ELR (cell line): ENCODE measurements around the gene BACH2.
A peak's percentile ranks its signal among the peaks of the same experiment; 100 is the strongest.

ENCODE experiments used
- DNase-seq: peaks from one replicate; pipeline ENCODE4 v3.0.0-alpha.2; 2015; ENCODE audit warnings: low read depth

Gene BACH2

DNA sequence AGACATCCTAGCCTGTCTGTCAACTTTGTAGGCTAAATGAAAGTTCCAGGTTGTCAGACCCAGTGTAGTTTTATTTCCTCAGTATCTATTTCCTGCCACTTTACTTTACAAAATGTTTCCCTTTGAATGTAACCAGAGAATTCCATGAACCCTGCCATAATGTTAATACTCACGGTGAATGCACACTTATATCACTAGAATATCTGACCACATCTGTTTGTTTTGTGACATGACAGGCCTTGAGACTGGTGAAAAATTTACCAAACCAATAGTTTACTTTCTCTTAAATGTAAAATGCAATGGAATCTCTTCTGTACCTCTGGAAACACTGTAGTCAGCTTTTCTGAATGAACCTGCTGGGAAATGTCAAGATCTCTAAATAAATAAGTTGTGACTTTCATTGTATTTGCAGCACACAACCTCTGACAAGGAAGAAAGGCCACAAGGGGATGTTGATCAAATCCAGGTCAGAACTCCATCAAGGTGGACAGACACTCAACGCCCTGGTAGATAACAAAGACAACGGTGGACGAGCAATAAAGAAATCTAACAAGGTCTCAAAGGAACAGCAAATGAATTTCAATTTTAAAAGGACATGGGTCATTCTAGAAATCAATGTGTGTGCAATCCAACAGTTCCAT lies 59.2 kb downstream of the BACH2 start:
- no peak for DNase-seq

DNA sequence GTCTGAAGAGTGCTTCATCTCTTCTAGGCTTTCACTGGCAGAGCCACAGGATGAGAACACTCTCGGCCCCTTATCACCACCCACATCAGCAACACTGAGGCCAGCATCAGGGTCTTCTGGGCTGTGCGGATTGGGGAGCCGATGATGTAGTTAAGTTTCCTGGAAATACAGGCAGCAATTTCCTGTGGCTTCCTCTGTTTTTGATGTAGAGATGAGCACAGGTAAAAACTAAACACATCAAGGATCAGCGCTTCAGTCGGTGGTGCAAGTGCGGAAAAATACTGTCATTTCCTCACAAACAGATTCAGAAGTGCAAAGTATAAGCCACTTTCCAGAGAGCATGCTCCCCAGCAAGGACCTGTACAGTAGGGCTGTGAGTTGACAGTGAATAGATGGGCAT lies 62.6 kb downstream of the BACH2 start:
- no peak for DNase-seq

DNA sequence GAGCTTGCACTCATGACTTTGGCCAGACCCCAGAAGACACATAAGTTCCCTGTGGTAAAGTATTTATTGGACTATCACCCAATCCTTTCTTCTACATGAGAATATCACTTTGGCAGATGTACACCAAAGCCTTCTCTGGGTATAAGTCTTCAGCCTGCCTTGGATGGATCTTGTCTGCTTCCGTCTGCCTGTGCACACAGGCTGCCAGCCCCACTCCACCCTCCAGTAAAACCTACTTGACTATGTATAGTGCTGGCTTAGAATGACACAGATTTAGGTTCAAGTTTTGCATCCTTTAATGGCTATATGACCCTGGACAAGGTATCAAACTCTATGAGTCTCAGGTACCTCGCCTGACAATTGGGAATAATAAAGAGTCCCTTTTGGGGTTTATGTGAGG lies 63.4 kb downstream of the BACH2 start:
- no peak for DNase-seq

DNA sequence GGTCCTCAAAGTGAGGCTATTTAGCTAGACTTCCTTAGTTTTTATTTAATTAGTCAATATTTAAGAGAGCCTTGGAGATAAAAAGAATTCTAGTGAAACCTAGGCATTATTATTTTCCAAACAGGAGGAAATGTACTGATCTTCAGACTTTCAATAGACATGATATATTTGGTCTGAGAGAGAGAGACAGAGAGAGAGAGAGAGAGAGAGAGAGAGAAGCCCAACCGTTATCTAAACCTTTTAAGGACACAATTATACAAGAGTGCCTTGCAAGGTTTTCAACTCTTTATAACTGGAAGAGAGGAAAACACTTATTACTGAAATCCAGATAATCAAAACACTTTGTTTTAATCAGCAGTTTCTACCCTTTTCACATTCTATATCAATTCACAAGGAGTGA lies 64.8 kb downstream of the BACH2 start:
- DNase-seq = no peak

DNA sequence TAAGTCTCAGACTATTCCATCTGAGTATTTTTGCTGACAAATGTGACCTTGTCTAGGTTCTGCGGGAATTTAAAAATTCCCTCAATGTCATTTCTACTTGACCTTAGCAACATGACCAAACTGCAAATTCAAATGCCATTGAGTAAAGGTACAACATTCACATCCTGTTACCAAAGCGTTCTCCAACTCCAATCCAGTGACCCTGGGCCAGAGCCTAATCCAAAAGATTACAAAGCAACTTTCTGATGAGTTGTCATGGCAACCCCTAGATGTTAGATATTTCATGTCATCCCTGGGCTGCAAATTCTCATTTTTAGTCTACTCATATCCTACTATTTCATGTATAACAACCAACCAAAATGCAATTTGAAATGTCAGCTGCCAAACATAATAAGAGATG lies 65.3 kb downstream of the BACH2 start:
- no peak for DNase-seq

DNA sequence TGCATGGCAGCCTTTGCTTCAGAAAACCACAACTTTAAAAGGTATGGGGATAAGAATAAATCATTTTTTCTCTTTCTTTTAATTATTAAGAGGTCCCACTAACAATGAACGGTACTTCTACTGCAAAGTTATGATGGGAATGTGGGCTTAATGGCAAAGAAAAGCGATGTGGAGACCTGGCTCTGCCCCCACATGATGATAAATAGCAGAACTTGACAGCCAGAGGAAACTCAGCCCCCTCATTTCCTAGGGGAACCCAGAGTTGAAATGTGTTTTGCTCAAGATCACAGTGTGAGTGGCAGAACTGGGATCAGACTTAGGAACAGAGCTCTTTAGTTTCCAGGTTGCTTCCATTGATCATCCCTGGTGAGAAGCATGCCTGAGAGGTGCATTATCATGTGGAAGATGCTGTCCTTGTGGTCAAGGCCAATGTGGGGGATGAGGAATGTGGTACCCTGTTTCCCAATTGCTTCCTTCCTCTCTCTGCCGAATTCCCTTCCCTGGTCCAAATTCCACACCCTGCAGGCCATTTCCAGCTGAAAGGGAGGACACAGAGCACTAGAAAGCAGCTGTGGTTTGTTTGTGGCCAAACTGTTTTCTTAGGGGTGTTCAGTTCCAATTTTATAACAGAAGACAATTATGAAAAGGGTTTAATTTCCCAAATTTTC lies 66.0 kb downstream of the BACH2 start:
- DNase-seq = no peak

DNA sequence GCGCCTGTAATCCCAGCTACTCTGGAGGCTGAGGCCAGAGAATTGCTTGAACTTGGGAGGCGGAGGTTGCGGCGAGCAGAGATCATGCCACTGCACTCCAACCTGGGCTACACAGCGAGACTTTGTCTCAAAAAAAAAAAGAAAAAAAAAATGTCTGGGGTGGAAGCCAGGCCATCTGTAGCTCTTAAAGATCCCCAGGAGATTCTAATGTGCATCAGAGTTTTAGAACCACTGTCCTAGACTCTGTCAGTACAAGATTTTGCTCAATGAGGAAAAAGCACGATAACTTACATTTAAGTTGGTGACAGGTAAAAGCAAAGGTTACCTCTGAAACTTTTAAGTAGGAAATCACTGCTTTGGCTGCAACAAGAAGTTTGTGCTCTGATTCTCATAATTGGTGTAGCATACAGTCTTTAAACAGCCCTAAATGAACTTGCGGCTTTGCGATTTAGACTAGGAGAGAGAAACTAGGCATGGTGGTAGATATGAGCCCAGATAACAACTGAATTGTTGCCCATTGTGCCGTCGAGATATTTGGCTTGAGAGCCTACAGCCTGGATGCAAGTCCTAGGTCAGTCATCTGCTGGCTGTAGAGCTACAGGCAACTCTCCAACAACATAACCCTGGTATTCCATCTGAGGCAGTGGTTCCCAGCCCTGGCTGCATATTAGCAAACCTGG lies 67.2 kb downstream of the BACH2 start:
- no peak for DNase-seq

DNA sequence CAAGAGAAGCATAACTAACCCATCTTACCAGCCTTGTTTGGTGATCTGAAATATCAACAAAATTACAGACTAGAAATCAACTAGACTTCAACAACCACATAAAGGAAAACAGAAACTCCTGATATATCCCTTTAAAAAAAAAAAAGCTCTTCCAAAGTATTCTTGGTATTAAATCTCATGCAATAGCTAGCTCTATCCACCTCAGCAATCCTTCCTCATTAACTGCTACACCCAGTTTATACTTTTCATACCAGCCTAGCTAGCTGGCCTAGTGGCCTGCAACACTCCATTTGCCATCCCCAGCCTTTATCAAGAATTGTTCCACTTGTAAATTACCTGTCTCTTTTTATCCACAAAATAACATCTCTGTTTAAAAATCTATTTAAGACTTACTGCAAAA lies 69.0 kb downstream of the BACH2 start:
- no peak for DNase-seq

DNA sequence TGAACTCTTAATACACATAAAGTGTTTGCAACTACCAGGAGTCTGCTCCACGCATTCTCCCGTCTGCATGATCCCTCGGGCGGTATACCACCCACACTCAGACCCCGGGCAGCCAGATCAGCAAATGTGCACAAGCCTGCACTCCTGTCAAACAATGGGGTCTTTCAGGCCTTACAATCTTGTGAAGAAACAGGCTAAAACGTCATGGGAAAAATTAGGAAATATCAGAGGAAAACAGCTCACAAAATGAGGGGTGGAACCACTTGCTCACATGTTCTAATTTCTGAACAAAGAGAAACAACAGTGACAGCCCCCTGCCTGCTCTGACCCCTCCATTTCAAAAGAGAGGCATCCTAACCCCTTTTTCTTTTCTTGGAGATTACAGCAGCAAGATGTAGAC lies 69.4 kb downstream of the BACH2 start:
- no peak for DNase-seq

DNA sequence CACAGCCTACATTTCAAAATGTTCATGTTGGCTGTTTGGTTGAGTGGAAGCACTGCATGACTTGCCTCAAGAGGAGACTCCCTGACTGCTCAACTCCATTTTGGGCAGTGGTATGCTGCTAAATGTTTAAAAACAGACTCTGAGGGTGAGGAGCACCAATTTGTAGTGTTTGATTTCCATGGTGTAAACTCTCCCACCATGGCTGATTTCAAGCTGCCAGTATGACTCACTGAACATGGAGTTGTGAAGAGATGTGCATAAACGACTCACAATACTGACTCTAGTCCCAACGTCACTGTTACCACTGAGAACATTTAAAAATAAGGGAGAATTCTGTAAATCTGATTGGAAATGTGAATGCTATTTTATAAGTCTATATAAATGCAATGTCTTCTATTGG lies 70.4 kb downstream of the BACH2 start:
- DNase-seq = no peak

DNA sequence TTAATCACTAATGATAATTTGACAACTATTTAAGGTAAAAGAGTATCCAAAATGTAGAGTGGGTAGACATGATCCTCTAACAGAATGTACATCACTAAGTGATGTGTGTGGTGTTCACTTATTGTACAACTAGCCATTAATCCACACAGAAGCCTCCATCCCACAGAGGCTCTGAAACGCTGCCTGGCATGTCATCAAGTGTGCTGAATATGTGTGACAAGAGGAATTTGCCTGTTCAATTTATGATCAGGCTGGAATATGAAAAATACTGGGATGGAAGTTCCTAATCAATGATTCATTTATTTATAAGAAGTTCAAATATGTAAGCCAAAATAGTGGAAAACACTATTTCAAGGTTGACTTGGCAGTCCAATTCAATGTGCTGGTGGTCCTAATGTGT lies 72.4 kb downstream of the BACH2 start:
- no peak for DNase-seq

DNA sequence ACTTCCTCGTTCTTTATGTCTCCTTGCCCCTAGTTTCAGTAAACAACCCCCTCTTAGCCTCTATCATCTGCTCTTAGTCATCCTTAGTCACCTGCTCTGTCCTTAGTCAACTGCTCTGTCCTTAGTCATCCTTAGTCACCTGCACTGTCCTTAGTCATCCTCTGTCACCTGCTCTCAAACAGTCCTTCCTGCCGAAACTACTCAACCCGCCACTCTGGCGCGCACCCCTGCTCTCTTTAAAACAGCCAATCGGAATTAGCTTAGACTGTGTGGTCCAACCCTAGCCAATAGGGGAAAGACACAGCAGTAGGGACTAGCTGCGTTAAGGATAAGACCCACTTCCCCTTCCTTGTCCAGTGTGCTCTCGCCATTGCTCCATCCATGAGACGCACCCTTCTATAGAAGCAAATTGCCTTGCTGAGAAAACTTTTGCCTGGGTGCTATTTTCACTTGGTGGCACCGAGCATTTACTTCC lies 73.9 kb downstream of the BACH2 start:
- DNase-seq = peak; percentile 67

DNA sequence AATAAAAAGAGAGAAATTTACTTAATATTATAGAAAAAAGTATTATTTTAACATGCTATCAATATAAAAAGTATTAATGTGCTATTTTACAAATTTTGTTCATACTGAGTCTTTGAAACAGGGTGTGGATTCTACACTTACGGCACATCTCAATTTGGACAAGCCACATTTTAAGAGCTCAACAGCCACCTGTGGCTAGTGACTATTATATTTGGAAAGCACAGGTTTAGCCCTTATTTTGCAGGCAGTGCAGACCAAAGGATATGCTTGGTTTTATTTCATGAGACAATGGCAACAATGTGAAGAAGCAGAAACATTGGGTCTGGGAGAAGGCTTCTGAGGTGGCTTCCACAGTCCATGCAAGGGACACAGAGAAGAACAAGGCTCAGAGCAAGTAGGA lies 74.6 kb downstream of the BACH2 start:
- DNase-seq = no peak

DNA sequence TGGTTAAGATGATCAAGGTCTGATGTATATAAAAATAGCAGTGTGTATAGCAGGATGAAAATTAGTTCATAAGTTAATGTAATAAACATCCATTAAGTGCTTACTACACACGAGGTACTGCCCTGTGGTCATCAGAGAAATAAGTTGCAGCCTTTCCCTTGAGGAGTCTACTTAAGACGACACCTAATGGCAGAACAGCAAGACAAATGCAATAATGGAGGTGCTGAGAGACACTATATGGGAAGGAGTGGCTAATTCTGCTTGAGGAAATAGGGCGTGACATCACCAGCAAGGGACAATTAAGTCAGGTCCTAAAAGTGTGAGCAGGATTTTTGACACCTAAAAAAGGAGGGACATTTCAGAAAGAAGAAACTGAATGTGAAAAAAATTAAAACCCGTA lies 75.2 kb downstream of the BACH2 start:
- no peak for DNase-seq

DNA sequence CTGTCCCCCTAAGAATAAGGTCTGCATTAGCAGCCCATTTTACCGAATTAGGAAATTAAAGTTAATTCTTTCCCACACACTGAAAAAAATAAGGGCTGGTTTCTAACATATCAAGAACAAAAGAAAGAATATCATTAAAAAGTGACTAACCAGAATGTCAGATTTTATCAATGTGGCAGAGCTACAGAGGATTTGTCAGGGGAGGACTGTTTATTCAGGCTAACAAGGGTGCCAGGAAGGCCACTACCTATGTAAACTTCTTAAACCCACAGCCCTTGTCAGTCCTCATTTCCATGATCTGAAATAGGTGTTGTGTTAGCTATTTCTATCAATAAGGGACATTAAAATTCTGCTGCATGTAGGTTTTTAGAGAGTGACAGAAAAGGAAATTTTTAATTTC lies 76.4 kb downstream of the BACH2 start:
- DNase-seq = no peak

DNA sequence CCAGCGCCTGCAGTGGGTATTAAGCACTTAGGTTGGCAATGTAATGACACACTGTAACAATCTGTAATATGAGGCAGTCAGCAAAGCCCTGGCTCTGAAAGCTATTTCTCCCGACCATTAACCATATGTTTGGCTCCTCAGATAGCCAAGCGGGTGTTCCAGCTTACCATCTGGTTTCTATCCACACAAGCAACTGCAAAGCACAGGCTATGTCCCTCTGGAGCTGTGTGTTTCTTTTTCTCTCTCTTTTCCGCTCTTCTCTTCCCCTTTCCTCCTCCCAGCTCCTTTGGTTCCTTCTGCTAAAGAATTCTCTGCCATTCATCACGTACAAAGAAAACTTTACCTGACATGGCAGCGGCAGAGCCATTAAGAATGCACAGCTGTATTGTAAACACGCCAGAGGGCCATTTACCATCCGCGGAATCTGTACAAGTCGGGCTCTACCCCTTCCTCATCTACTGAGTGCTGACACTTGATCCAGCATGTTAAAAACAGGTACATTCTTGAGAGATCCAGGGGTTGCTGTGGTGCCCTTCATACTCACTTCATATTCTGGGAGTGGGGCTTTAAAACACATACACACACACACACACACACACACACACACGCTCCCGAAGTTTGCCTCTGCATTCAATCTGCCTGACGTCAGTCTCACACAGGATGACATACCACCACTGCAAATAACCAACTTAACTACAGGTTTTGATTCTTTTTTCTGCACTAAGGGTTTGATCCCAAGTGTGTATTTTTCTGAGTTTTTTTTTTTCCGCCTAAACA lies 77.2 kb downstream of the BACH2 start:
- DNase-seq = peak; percentile 30

DNA sequence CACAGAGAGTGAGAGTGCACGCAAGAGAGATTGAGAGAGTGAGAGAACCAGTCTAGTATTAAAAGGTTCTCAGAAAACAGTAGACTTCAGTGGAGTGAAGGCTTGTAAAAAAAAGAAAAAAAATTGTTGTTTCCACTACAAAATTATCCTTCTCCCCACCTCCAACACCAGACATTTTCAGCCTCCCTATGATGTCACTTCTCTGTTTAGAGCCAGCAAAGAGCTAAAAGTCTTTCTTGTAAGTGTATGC lies 77.8 kb downstream of the BACH2 start:
- no peak for DNase-seq

DNA sequence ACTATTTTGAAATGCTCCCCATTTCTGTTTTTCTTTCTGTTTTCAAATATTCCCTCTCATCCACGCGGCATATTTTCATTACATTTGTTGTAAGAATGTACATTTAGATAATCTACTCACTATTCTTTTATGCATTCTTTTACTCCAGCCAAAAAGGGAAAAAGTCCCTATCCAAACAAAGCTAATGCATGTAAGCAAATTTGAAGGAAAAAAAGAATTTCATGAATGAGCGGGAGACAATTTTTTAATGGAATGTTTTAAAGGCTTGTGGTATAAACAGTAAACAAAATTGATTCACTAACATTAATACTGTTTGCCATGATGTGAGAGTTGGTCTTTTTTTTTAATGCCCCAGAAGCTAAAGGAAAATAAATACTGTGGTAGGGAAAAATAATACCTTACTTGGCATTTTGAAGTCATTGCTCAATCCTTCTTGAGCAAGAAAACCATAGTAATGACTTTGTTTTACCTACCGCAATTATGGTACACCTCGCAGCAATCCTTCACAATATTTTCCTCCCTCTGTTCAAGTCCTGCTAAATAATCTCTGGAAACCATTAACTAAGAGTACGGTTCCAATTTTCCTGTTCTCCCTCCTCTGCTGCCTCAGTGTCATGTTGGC lies 79.0 kb downstream of the BACH2 start:
- peak; percentile 9 for DNase-seq

DNA sequence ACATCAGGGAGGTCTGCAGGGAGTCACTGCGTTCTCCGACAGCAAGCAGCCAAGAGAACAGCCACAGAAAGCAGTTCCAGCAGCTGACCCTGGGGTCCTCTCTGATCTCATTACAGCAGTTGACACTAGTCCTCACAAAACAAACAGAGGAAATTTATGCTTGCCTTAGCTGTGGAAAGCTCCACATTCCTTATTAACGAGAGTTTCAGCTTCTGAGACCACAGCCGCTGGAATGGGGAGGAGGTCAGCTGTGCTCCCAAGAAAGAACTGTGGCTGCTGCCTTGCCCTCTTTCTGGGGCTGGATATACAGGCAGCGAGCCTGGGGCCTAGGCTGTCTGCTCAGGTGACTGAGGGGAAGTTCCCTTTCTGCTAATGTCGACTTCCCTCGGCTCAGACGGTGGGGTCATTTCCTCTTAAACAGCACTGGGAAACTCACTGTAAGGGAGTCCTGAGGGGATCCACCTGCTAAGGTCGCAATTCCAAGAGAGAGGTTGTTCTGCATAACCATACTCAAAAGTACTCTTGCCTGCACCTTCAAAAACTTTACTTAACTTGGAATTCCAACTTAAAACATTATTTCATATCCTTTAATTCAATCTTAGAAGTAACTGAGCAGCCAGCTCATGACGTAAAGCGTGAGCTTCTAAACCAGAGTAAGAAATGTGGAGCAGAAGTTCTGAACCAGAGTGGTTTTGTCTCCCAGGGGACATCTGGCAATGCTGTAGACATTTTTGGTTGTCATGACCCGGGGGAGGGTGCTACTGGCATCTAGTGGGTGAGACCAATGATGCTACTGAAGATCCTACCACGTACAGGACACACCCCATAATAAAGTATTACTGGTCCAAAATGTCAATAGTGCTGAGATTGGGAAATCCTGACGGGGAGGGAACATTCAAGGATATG lies 80.3 kb downstream of the BACH2 start:
- DNase-seq = no peak

DNA sequence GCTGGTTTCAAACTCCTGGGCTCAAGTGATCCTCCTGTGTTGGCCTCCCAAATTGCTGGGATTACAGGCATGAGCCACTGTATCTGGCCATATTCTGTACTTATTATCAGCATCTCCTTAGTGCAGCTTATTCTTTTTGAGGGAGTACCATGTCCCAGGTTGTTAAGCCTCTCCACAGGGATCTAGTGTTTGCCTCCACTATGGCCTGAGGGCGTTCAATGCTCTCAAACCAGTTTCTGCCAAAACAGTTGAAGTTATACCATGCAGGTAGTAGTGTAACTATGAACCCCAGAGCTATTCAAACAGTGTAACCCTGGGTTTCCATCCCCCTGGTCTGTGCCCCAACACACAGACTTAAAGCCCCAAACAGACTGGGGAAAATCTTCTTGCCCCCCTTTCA lies 81.7 kb downstream of the BACH2 start:
- no peak for DNase-seq

DNA sequence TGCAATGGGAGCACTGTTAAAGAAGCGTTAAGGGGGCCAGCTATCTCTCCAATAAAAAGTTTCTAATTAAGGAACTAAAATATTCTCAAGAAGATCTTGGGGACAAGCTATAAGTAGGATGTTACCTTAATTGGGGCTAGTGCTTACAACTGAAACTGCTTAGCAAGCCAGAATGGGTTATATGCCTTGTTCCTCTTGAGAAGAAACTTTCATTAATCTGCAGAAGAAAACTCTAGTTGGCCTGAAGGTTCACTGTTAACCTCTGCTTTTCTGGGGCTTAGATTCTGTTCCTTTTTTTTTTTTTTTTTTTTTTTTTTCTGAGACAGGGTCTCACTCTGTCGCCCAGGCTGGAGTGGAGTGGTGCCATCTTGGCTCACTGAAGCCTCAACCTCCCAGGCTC lies 82.2 kb downstream of the BACH2 start:
- no peak for DNase-seq

DNA sequence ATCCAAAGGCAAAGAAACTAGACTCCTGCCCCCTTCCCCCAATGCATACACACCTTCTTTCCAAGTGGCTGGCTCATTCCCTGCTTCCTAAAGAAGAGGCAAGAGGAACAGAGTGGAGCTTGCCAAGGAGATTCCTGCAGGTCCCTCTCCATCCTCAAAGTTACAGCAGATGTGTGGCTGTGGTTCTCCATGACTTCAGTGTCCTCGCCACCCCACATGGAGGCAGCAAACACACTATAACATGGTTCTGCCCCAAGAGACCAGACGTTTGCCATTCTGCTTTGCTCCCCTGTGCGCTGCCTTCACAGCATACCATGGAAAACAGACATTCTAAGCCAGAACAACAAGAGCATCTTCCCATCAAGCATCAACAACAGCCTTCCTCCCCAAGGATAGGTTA lies 84.4 kb downstream of the BACH2 start:
- DNase-seq = no peak
